SU-DHL-6 (cell line): ENCODE measurements around the gene IL17B.

Experiments used
- H2AFZ ChIP-seq: fragments of 200-600 bp; sonication (generic); 2 replicates; pipeline ENCODE4 v1.6.1; 2014; ENCODE audit warnings: low read depth, mild to moderate bottlenecking, moderate library complexity, mixed read lengths, antibody characterized with exemption, low read length; ENCODE audit not compliant: severe bottlenecking
- H3F3A ChIP-seq: fragments of 200-600 bp; shearing (Covaris generic); 2 replicates; pipeline ENCODE4 v1.6.0; 2016; ENCODE audit warnings: antibody characterized with exemption, mild to moderate bottlenecking; ENCODE audit not compliant: insufficient read depth
- H3K27ac ChIP-seq: fragments of 200-600 bp; sonication (generic); 2 replicates; pipeline ENCODE4 v1.5.1; 2016; ENCODE audit warnings: low read depth, mild to moderate bottlenecking, low read length, moderate library complexity, mixed read lengths
- H3K27me3 ChIP-seq: fragments of 200-600 bp; sonication (generic), shearing (Covaris generic); 2 replicates; pipeline ENCODE4 v1.6.0; 2014; ENCODE audit warnings: mild to moderate bottlenecking, low read length
- H3K36me3 ChIP-seq: fragments of 200-600 bp; sonication (generic); 2 replicates; pipeline ENCODE4 v1.6.1; 2014; ENCODE audit warnings: mild to moderate bottlenecking, low read length, mixed read lengths
- H3K4me2 ChIP-seq: fragments of 300-600, 200-600 bp; shearing (Covaris generic), sonication (generic); 2 replicates; pipeline ENCODE4 v1.6.0; 2014; ENCODE audit warnings: low read length, low read depth, mild to moderate bottlenecking; ENCODE audit not compliant: poor library complexity, severe bottlenecking
- H3K4me3 ChIP-seq: fragments of 200-600 bp; sonication (generic); 2 replicates; pipeline ENCODE4 v1.5.1; 2014; ENCODE audit warnings: antibody characterized with exemption, low read length, mild to moderate bottlenecking, mixed read lengths; ENCODE audit not compliant: insufficient read depth, poor library complexity, severe bottlenecking
- H3K79me2 ChIP-seq: fragments of 200-600 bp; sonication (generic); 2 replicates; pipeline ENCODE4 v1.6.1; 2014; ENCODE audit warnings: mild to moderate bottlenecking, low read length, moderate library complexity; ENCODE audit not compliant: insufficient read depth
- H3K9ac ChIP-seq: fragments of 200-600 bp; sonication (generic); 2 replicates; pipeline ENCODE4 v1.7.0; 2014; ENCODE audit warnings: mild to moderate bottlenecking, low read length
- H3K9me2 ChIP-seq: fragments of 200-600 bp; sonication (generic); replicated peaks from 2 replicates; pipeline ENCODE4 v1.6.1; 2014; ENCODE audit warnings: low read length; ENCODE audit not compliant: insufficient read depth
- H3K9me3 ChIP-seq: fragments of 200-600 bp; sonication (generic); 2 replicates; pipeline ENCODE4 v1.6.1; 2014; ENCODE audit warnings: low read length, mixed read lengths; ENCODE audit not compliant: insufficient read depth
- H4K20me1 ChIP-seq: fragments of 200-600 bp; sonication (generic); 2 replicates; pipeline ENCODE4 v1.6.1; 2014; ENCODE audit warnings: low read depth, mild to moderate bottlenecking, antibody characterized with exemption, low read length, moderate library complexity, mixed read lengths
- EZH2phosphoT487 ChIP-seq: fragments of 200-600 bp; sonication (generic), shearing (Covaris generic); conservative IDR thresholded peaks from 2 replicates; pipeline ENCODE4 v1.6.1; 2018; ENCODE audit warnings: mild to moderate bottlenecking, antibody characterized with exemption, low read length, moderate library complexity, mixed read lengths
- TF ChIP-seq, protein P1 (sequence below): fragments of 200-600 bp; sonication (generic); IDR thresholded peaks from one replicate; pipeline ENCODE4 v1.5.1; 2017; ENCODE audit warnings: antibody characterized with exemption, mild to moderate bottlenecking, low read length, moderate library complexity; ENCODE audit not compliant: insufficient read depth, poor library complexity, severe bottlenecking

IL17B gene

DNA sequence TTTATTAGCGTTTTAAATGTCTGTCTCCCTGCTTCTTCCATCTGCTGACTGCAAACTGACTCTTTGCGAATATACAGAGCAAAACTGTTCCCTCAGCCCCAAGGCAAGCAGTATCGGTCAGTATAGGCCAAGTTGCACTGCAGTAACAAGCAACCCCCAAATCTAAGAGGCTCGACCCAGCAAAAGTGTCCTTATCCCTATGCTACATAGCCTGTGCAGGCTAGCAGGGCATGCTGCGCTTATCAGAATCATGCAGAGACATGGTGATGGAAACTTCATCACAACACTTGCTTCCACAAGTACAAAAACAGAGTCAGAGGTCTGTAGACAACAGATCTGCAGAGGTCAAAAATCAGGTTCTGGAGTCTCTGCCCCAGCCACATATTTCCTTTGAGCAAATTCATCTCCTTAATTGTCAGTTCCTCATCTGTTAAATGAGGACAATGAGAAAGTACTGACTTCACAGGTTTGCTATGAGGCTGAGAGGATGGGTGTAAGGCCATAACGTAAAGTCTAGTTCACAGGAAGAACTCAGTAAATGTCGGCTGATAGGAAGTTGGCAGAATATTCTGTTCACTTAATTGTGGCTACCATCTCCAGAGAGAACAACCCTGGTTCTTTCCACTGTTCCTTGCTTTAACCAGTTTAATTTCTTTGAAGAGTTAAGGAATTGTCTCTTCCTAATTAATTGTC is 9.6 kb upstream of the IL17B start:
- H3K9me2 ChIP-seq = no peaks in the 10 kb centered on the region
- no peak overlapping the region for H3K9ac ChIP-seq
- no peaks in the 10 kb centered on the region for H3K36me3 ChIP-seq
- H2AFZ ChIP-seq = no peak overlapping the region
- no peaks in the 10 kb centered on the region for H4K20me1 ChIP-seq
- 0 out of 2 replicates have a peak, but pooled peaks cover 4% of the 10 kb centered on the region for H3K27me3 ChIP-seq
- no peaks in the 10 kb centered on the region for H3F3A ChIP-seq
- H3K4me3 ChIP-seq = no peak overlapping the region
- no peak for TF ChIP-seq EZH2phosphoT487
- TF ChIP-seq, protein P1, sequence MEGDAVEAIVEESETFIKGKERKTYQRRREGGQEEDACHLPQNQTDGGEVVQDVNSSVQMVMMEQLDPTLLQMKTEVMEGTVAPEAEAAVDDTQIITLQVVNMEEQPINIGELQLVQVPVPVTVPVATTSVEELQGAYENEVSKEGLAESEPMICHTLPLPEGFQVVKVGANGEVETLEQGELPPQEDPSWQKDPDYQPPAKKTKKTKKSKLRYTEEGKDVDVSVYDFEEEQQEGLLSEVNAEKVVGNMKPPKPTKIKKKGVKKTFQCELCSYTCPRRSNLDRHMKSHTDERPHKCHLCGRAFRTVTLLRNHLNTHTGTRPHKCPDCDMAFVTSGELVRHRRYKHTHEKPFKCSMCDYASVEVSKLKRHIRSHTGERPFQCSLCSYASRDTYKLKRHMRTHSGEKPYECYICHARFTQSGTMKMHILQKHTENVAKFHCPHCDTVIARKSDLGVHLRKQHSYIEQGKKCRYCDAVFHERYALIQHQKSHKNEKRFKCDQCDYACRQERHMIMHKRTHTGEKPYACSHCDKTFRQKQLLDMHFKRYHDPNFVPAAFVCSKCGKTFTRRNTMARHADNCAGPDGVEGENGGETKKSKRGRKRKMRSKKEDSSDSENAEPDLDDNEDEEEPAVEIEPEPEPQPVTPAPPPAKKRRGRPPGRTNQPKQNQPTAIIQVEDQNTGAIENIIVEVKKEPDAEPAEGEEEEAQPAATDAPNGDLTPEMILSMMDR = no peak
- no peak overlapping the region for H3K4me2 ChIP-seq
- H3K79me2 ChIP-seq = no peaks in the 10 kb centered on the region
- no peaks in the 10 kb centered on the region for H3K9me3 ChIP-seq
- no peak overlapping the region for H3K27ac ChIP-seq

DNA sequence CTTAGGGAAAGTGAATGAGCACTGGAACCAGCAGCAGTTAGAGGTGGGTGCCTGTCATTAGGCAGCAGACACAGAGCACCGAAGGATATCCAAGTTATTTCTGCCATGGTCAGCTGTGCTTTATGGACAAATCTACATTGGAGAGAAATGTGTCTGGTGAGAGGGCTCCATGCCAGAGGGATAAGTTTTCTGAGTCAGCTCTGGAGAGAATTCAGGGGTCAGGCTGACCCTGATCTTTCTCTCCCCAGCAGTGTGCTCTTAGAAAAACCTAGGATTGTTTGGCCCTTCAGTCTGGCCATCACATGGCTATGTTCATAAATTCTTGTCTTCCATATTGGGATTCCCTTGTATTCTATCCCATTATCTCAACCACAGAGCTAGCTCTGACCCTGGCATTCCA is 8.9 kb upstream of the IL17B start:
- no peak for TF ChIP-seq EZH2phosphoT487
- TF ChIP-seq, protein P1 = no peak
- H3K36me3 ChIP-seq = no peaks in the 10 kb centered on the region
- no peak overlapping the region for H3K9ac ChIP-seq
- no peaks in the 10 kb centered on the region for H3F3A ChIP-seq
- no peak overlapping the region for H2AFZ ChIP-seq
- H3K4me2 ChIP-seq = no peak overlapping the region
- H4K20me1 ChIP-seq = no peaks in the 10 kb centered on the region
- H3K27ac ChIP-seq = no peak overlapping the region
- no peaks in the 10 kb centered on the region for H3K9me2 ChIP-seq
- 0 out of 2 replicates have a peak, but pooled peaks cover 4% of the 10 kb centered on the region for H3K27me3 ChIP-seq
- H3K4me3 ChIP-seq = no peak overlapping the region
- no peaks in the 10 kb centered on the region for H3K9me3 ChIP-seq
- no peaks in the 10 kb centered on the region for H3K79me2 ChIP-seq

DNA sequence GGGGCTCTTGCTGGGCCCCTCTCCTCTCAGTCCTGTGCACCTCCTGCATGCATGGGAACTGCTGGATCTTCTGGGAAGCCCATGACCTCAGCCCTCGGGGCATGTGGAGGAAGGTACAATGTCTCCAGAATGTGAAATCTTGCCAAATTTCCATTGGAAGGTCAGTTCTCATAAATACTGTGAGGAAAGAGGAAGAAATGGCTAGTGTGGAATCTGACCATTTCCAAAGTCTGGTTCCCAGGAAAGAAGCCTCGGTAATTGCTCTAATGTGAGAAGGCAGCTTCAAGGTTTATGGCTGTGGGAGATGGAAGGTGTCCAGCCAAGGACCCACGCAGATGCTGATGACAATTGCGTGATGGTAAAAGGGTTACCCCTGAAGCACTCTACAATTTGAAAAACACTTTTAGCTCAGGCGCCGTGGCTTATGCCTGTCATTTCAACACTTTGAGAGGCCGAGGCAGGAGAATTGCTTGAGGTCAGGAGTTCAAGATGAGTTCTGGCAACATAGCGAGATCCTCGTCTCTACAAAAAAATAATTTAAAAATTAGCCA is 8.1 kb upstream of the IL17B start:
- Histone ChIP-seq H3K4me2 (no peak overlapping the region), H3F3A (no peaks in the 10 kb centered on the region), H3K9ac (no peak overlapping the region), H3K9me2 (no peaks in the 10 kb centered on the region), H3K27me3 (0 out of 2 replicates have a peak, but pooled peaks cover 4% of the 10 kb centered on the region), H3K27ac (no peak overlapping the region), H3K9me3 (no peaks in the 10 kb centered on the region), H3K4me3 (no peak overlapping the region), H4K20me1 (no peaks in the 10 kb centered on the region), H3K36me3 (no peaks in the 10 kb centered on the region), H3K79me2 (no peaks in the 10 kb centered on the region), H2AFZ (no peak overlapping the region)
- TF ChIP-seq EZH2phosphoT487 = no peak
- TF ChIP-seq, protein P1 = no peak
